22Rv1 (cell line): ENCODE measurements around the gene TAX1BP3.

Source experiments
- CTCF ChIP-seq: fragments of 450-650 bp; IDR thresholded peaks from 2 replicates; pipeline ENCODE4 v1.5.1; 2017; ENCODE audit warnings: mild to moderate bottlenecking
- ZFX ChIP-seq: fragments of 450-650 bp; IDR thresholded peaks from 2 replicates; pipeline ENCODE4 v1.6.1; 2017; ENCODE audit warnings: antibody characterized with exemption, borderline replicate concordance

DNA sequence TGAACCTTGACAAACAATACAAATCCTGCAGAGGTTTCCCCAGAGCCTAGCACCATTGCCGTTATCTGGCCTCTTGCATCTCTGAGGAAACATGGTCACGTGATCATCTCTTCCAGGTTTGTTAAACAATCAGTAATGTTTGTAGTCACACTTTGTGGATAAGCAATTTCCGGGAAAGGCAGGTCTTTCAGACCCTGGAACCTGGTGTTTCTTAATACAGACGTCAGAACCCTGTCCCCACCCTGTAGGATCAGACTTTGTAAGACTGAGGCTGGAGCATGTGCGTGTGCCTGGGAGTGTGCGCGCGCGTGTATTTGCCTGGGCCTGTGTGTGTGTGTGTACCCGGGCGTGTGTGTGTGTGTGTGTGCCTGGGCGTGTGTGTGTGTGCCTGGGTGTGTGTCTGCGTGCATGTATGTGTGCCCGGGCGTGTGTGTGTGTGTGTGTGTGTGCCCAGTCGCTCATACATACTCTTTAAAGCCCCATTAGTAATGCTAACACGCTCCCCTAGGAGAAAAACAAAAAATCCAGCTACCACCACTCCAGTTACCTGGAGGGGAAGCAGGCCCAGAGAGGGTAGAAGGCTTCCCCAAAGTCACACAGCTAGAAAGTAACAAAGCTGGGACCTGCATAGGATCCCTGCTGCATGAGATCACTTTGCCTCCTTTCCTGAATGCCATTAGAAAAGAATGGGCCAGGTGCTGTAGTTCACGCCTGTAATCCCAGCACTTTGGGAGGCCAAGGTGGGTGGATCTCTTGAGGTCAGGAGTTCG, 26.5 kb downstream of the TAX1BP3 start:
- no peak for TF ChIP-seq CTCF
- TF ChIP-seq ZFX, result no peak
